Measurements from ENCODE around the gene PSMB7.

The PSMB7 gene

GRCh38 chr9:124455820-124456219 lies 40.6 kb upstream of the PSMB7 start:
- no peaks in the 10 kb centered on the region for H3K79me2 ChIP-seq (ENCODE audit: insufficient read depth, low read length)
- H4K20me1 ChIP-seq (ENCODE audit: low read depth, low read length), result no peaks in the 10 kb centered on the region
- no peaks in the 10 kb centered on the region for H3F3A ChIP-seq (ENCODE audit: insufficient read depth)
- H3K27me3 ChIP-seq (ENCODE audit: low read length), result no peaks in the 10 kb centered on the region
- H3K4me2 ChIP-seq (ENCODE audit: low read depth, low read length, poor library complexity, severe bottlenecking), result no peak overlapping the region
- no peaks in the 10 kb centered on the region for H3K36me3 ChIP-seq (ENCODE audit: low read length)
- no peak overlapping the region for H3K27ac ChIP-seq (ENCODE audit: low read depth, low read length)
- H3K9me2 ChIP-seq (replicated peaks; ENCODE audit: insufficient read depth, low read length), result no peaks in the 10 kb centered on the region
- TF ChIP-seq EZH2phosphoT487 (conservative IDR thresholded peaks at IDR 0.05; ENCODE audit: low read length), result no peak
- TF ChIP-seq CTCF (IDR thresholded peaks at IDR 0.05; ENCODE audit: insufficient read depth, low read length, poor library complexity, severe bottlenecking), result no peak
- H3K4me3 ChIP-seq (ENCODE audit: insufficient read depth, low read length, poor library complexity, severe bottlenecking), result no peak overlapping the region
- no peaks in the 10 kb centered on the region for H3K9me3 ChIP-seq (ENCODE audit: insufficient read depth, low read length)
- H3K9ac ChIP-seq (ENCODE audit: low read length), result no peak overlapping the region
- no peak overlapping the region for H2AFZ ChIP-seq (ENCODE audit: low read depth, low read length, severe bottlenecking)

- TF ChIP-seq CTCF (IDR thresholded peaks at IDR 0.05; ENCODE audit: insufficient read depth, low read length, poor library complexity, severe bottlenecking) (no peak), EZH2phosphoT487 (conservative IDR thresholded peaks at IDR 0.05; ENCODE audit: low read length) (no peak)
- H3K27me3 ChIP-seq (ENCODE audit: low read length), result no peaks in the 10 kb centered on the region
- H3K9me3 ChIP-seq (ENCODE audit: insufficient read depth, low read length), result no peaks in the 10 kb centered on the region
- no peaks in the 10 kb centered on the region for H3K79me2 ChIP-seq (ENCODE audit: insufficient read depth, low read length)
- no peak overlapping the region for H3K9ac ChIP-seq (ENCODE audit: low read length)
- no peak overlapping the region for H3K4me3 ChIP-seq (ENCODE audit: insufficient read depth, low read length, poor library complexity, severe bottlenecking)
- no peak overlapping the region for H3K27ac ChIP-seq (ENCODE audit: low read depth, low read length)
- H3K4me2 ChIP-seq (ENCODE audit: low read depth, low read length, poor library complexity, severe bottlenecking), result no peak overlapping the region
- H3K9me2 ChIP-seq (replicated peaks; ENCODE audit: insufficient read depth, low read length), result no peaks in the 10 kb centered on the region
- H2AFZ ChIP-seq (ENCODE audit: low read depth, low read length, severe bottlenecking), result no peak overlapping the region
- no peaks in the 10 kb centered on the region for H4K20me1 ChIP-seq (ENCODE audit: low read depth, low read length)
- H3F3A ChIP-seq (ENCODE audit: insufficient read depth), result no peaks in the 10 kb centered on the region
- no peaks in the 10 kb centered on the region for H3K36me3 ChIP-seq (ENCODE audit: low read length)
Observed at GRCh38 chr9:124454791-124455443, 39.7 kb upstream of the PSMB7 start.

- Histone ChIP-seq H4K20me1 (ENCODE audit: low read depth, low read length) (no peaks in the 10 kb centered on the region), H3K36me3 (ENCODE audit: low read length) (no peaks in the 10 kb centered on the region), H3K4me3 (ENCODE audit: insufficient read depth, low read length, poor library complexity, severe bottlenecking) (no peak overlapping the region), H3K79me2 (ENCODE audit: insufficient read depth, low read length) (no peaks in the 10 kb centered on the region), H3K9me2 (replicated peaks; ENCODE audit: insufficient read depth, low read length) (no peaks in the 10 kb centered on the region), H3K27me3 (ENCODE audit: low read length) (no peaks in the 10 kb centered on the region), H3F3A (ENCODE audit: insufficient read depth) (no peaks in the 10 kb centered on the region), H3K4me2 (ENCODE audit: low read depth, low read length, poor library complexity, severe bottlenecking) (no peak overlapping the region), H3K9me3 (ENCODE audit: insufficient read depth, low read length) (no peaks in the 10 kb centered on the region), H2AFZ (ENCODE audit: low read depth, low read length, severe bottlenecking) (no peak overlapping the region), H3K9ac (ENCODE audit: low read length) (no peak overlapping the region), H3K27ac (ENCODE audit: low read depth, low read length) (no peak overlapping the region)
- no peak for TF ChIP-seq EZH2phosphoT487 (conservative IDR thresholded peaks at IDR 0.05; ENCODE audit: low read length)
- no peak for TF ChIP-seq CTCF (IDR thresholded peaks at IDR 0.05; ENCODE audit: insufficient read depth, low read length, poor library complexity, severe bottlenecking)
Observed at GRCh38 chr9:124454296-124454695, 39.1 kb upstream of the PSMB7 start.
